HEK293 (cell line): ENCODE results near the gene SCN4B.

Experiments used
- REPIN1 ChIP-seq: fragments of 450-650 bp; formaldehyde crosslinking; IDR thresholded peaks from 2 replicates; pipeline ENCODE4 v1.5.1; 2017; ENCODE audit warnings: missing biosample characterization, missing genetic modification characterization, low read depth
- ZNF121 ChIP-seq: fragments of 450-650 bp; formaldehyde crosslinking; IDR thresholded peaks from 2 replicates; pipeline ENCODE4 v1.5.1; 2016; ENCODE audit warnings: missing biosample characterization, missing genetic modification characterization
- ZNF24 ChIP-seq: fragments of 450-650 bp; formaldehyde crosslinking; IDR thresholded peaks from 2 replicates; pipeline ENCODE4 v1.5.1; 2016; ENCODE audit warnings: missing biosample characterization, missing genetic modification characterization
- ZNF280D ChIP-seq: fragments of 450-650 bp; formaldehyde crosslinking; IDR thresholded peaks from 2 replicates; pipeline ENCODE4 v1.5.1; 2016; ENCODE audit warnings: missing biosample characterization, missing genetic modification characterization
- ZNF529 ChIP-seq: fragments of 450-650 bp; formaldehyde crosslinking; IDR thresholded peaks from 2 replicates; pipeline ENCODE4 v1.5.1; 2017; ENCODE audit warnings: missing genetic modification characterization, missing biosample characterization; ENCODE audit not compliant: insufficient replicate concordance
- ZNF549 ChIP-seq: fragments of 450-650 bp; IDR thresholded peaks from 2 replicates; pipeline ENCODE4 v1.5.1; 2018; ENCODE audit warnings: missing biosample characterization, missing genetic modification characterization, mild to moderate bottlenecking, inconsistent platforms, moderate library complexity
- ZSCAN23 ChIP-seq: fragments of 450-650 bp; formaldehyde crosslinking; IDR thresholded peaks from 2 replicates; pipeline ENCODE4 v1.5.1; 2016; ENCODE audit warnings: missing biosample characterization, missing genetic modification characterization
- ZSCAN30 ChIP-seq: fragments of 450-650 bp; IDR thresholded peaks from 2 replicates; pipeline ENCODE4 v1.5.1; 2018; ENCODE audit warnings: missing biosample characterization, mild to moderate bottlenecking, missing genetic modification characterization, moderate library complexity
- TF ChIP-seq, protein P1 (sequence below): fragments of 450-650 bp; formaldehyde crosslinking; IDR thresholded peaks from 2 replicates; pipeline ENCODE4 v1.5.1; 2016; ENCODE audit warnings: missing biosample characterization, missing genetic modification characterization

GRCh38 chr11:118142809-118143208 is 9.8 kb downstream of the SCN4B start:
- TF ChIP-seq, protein P1, sequence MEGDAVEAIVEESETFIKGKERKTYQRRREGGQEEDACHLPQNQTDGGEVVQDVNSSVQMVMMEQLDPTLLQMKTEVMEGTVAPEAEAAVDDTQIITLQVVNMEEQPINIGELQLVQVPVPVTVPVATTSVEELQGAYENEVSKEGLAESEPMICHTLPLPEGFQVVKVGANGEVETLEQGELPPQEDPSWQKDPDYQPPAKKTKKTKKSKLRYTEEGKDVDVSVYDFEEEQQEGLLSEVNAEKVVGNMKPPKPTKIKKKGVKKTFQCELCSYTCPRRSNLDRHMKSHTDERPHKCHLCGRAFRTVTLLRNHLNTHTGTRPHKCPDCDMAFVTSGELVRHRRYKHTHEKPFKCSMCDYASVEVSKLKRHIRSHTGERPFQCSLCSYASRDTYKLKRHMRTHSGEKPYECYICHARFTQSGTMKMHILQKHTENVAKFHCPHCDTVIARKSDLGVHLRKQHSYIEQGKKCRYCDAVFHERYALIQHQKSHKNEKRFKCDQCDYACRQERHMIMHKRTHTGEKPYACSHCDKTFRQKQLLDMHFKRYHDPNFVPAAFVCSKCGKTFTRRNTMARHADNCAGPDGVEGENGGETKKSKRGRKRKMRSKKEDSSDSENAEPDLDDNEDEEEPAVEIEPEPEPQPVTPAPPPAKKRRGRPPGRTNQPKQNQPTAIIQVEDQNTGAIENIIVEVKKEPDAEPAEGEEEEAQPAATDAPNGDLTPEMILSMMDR (tag by site-specific recombination) = no peak
- TF ChIP-seq ZNF24 (tag by site-specific recombination) (no peak), ZSCAN30 (tag by site-specific recombination) (no peak), ZNF121 (tag by site-specific recombination) (no peak), ZNF549 (tag by site-specific recombination) (no peak), ZSCAN23 (no peak), REPIN1 (tag by site-specific recombination) (no peak), ZNF280D (tag by site-specific recombination) (no peak), ZNF529 (tag by site-specific recombination) (no peak)
